Natural killer cell (primary cell): Measurements from ENCODE around the gene SERTAD1. TPM values are rescaled to one million over a fixed set of nuclear protein-coding genes. Genes with fewer than 3 reads are reported as not detected.

Experiments
- ATAC-seq, 3 donors: fragments of 150-1000 bp in 2 of 3; fragments of 200-7000 bp in 1 of 3; cut with Tn5 transposase; 1 replicate in 1 of 3; 2 replicates in 2 of 3; pipeline ENCODE4 v1.10.0; 2021; ENCODE audit warnings: mild to moderate bottlenecking in 2 of 3, moderate library complexity in 2 of 3
- DNase-seq, 2 donors: peaks; one replicate each; pipeline versions ENCODE4 v3.0.0 to v3.0.0-alpha.2; 2013 to 2021; ENCODE audit warnings: mixed read lengths in 1 of 2
- H3K27ac ChIP-seq: one replicate; pipeline ENCODE4 v1.5.1; 2013; ENCODE audit warnings: mild to moderate bottlenecking, low read length
- H3K27me3 ChIP-seq: one replicate; pipeline ENCODE4 v1.6.1; 2013; ENCODE audit warnings: low read length; ENCODE audit not compliant: control insufficient read depth, insufficient read depth
- H3K36me3 ChIP-seq: one replicate; pipeline ENCODE4 v1.6.1; 2013; ENCODE audit warnings: low read length; ENCODE audit not compliant: control insufficient read depth, insufficient read depth
- H3K4me1 ChIP-seq: one replicate; pipeline ENCODE4 v1.6.1; 2013; ENCODE audit warnings: low read length; ENCODE audit not compliant: control insufficient read depth, insufficient read depth
- H3K4me3 ChIP-seq: one replicate; pipeline ENCODE4 v1.5.1; 2013; ENCODE audit warnings: low read length
- H3K9me3 ChIP-seq: one replicate; pipeline ENCODE4 v1.6.1; 2013; ENCODE audit warnings: low read length; ENCODE audit not compliant: control insufficient read depth, insufficient read depth
- H3K27ac Mint-ChIP-seq, 2 donors: one replicate each; pipeline ENCODE4 v1.8.0; 2022; ENCODE audit warnings: mild to moderate bottlenecking in 2 of 2, mixed read lengths in 2 of 2, moderate library complexity in 1 of 2
- H3K27me3 Mint-ChIP-seq, 2 donors: one replicate each; pipeline ENCODE4 v1.8.0; 2022; ENCODE audit warnings: low read depth in 2 of 2, mixed read lengths in 2 of 2
- H3K36me3 Mint-ChIP-seq: one replicate; pipeline ENCODE4 v1.8.0; 2022; ENCODE audit warnings: mixed read lengths
- H3K4me1 Mint-ChIP-seq, 2 donors: one replicate each; pipeline ENCODE4 v1.8.0; 2022; ENCODE audit warnings: mixed read lengths in 2 of 2
- H3K4me3 Mint-ChIP-seq: one replicate; pipeline ENCODE4 v1.8.0; 2022; ENCODE audit warnings: mild to moderate bottlenecking, moderate library complexity, mixed read lengths
- H3K9me3 Mint-ChIP-seq, 2 donors: one replicate each; pipeline ENCODE4 v1.8.0; 2022; ENCODE audit warnings: mixed read lengths in 2 of 2
- WGBS: methylation state at CpG from one replicate; pipeline ENCODE4 v1.1.7; 2013; ENCODE audit warnings: missing lambda C conversion rate; ENCODE audit not compliant: insufficient coverage; 5-methylcytosine and 5-hydroxymethylcytosine counted together
- intact Hi-C: fragments of 100-400 bp; cut with micrococcal nuclease; formaldehyde crosslinking; loops from one replicate; pipeline ENCODE4 v1.14.2; 2022
- total RNA-seq, 4 donors: library from RNA; stranded (reverse); fragments of 120-200 nt in 1 of 4; gene quantifications; one replicate each; pipeline versions ENCODE4 v1.2.3 to v1.2.4, GENCODE V29; 2013 to 2022
- TF ChIP-seq, protein P1 (sequence below): fragments of 200-600 bp; IDR thresholded peaks from one replicate; pipeline ENCODE4 v1.8.0; 2022; ENCODE audit warnings: antibody characterized with exemption

Gene SERTAD1
- total RNA-seq, 3 donors from 2014 or later (not counting 1 experiment from before 2014, with no cell fraction given): 31.2 to 53.5 (median 38.7) TPM

DNA sequence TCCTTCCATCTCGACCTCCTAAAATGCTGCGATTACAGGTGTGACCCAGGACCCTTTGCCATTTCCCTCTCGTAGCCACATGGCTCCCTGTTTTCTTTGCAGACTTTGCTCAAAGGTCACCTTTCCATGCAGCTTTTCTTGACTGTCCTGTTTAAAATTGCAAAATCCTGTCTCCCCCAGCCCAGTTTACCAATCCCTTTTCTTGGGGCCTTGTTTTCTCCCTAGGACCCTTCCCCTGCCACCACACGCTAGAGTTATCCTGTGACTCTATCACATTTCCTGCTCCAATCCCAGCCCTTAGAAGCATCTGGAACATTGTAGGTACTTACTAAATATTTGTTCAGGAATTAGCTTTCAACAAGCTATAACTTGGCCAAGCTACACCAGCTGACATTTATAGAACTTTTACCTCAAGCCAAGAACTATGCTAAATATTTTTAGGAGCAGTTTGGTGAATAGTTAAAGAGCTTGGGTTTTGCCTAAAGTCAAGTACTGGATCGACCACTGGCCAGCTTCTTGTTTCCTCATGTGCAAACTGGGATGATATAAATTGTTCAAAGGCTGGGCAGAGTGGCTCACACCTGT lies 27.5 kb upstream of the SERTAD1 start:
- 89% methylated on average over 5 of the region's 5 CpGs for WGBS

GRCh38 chr19:40452016-40452415 lies 26.2 kb upstream of the SERTAD1 start:
- Mint-ChIP-seq H3K9me3 (no peaks in the 10 kb centered on the region), H3K4me3 (no peak overlapping the region), H3K27me3 (no peaks in the 10 kb centered on the region), H3K27ac (no peak overlapping the region), H3K36me3 (no peaks in the 10 kb centered on the region), H3K4me1 (no peaks in the 10 kb centered on the region)
- no peaks in the 10 kb centered on the region for H3K4me1 ChIP-seq
- H3K27me3 ChIP-seq: no peaks in the 10 kb centered on the region
- 82% methylated on average over 5 of the region's 5 CpGs for WGBS
- DNase-seq (no peak), ATAC-seq (no peak)
- no peaks in the 10 kb centered on the region for H3K36me3 ChIP-seq
- intact Hi-C loops: no loop called here
- no peak overlapping the region for H3K27ac ChIP-seq
- TF ChIP-seq, protein P1, sequence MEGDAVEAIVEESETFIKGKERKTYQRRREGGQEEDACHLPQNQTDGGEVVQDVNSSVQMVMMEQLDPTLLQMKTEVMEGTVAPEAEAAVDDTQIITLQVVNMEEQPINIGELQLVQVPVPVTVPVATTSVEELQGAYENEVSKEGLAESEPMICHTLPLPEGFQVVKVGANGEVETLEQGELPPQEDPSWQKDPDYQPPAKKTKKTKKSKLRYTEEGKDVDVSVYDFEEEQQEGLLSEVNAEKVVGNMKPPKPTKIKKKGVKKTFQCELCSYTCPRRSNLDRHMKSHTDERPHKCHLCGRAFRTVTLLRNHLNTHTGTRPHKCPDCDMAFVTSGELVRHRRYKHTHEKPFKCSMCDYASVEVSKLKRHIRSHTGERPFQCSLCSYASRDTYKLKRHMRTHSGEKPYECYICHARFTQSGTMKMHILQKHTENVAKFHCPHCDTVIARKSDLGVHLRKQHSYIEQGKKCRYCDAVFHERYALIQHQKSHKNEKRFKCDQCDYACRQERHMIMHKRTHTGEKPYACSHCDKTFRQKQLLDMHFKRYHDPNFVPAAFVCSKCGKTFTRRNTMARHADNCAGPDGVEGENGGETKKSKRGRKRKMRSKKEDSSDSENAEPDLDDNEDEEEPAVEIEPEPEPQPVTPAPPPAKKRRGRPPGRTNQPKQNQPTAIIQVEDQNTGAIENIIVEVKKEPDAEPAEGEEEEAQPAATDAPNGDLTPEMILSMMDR: no peak
- H3K9me3 ChIP-seq: no peaks in the 10 kb centered on the region
- H3K4me3 ChIP-seq: no peak overlapping the region

More for the DNA sequence above, 27.5 kb upstream of the SERTAD1 start:
- H3K4me3 ChIP-seq: no peak overlapping the region
- no peak overlapping the region for H3K27ac ChIP-seq
- Mint-ChIP-seq H3K9me3 (no peaks in the 10 kb centered on the region), H3K36me3 (no peaks in the 10 kb centered on the region), H3K4me3 (no peak overlapping the region), H3K27ac (no peak overlapping the region), H3K27me3 (no peaks in the 10 kb centered on the region), H3K4me1 (no peaks in the 10 kb centered on the region)
- intact Hi-C loops: no loop called here
- H3K27me3 ChIP-seq: no peaks in the 10 kb centered on the region
- DNase-seq (no peak), ATAC-seq (no peak)
- no peaks in the 10 kb centered on the region for H3K4me1 ChIP-seq
- TF ChIP-seq, protein P1: no peak
- H3K36me3 ChIP-seq: no peaks in the 10 kb centered on the region
- H3K9me3 ChIP-seq: no peaks in the 10 kb centered on the region

DNA sequence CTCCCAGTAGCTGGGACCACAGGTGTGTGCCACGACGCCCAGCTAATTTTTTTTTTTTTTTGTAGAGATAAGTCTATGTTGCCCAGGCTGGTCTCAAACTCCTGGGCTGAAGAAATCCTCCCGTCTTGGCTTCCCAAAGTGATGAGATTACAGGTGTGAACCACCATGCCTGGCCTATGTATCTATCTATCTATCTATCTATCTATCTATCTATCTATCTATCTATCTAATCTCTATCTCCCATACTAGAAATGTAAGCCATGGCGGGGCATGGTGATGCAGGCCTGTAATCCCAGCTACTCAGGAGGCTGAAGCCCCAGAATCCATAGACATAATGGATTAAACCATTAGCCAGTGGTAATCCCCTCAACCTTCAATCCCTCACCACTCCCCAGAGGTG lies 24.9 kb upstream of the SERTAD1 start:
- Histone ChIP-seq H3K27ac (no peak overlapping the region), H3K4me3 (no peak overlapping the region), H3K4me1 (no peaks in the 10 kb centered on the region), H3K27me3 (no peaks in the 10 kb centered on the region), H3K36me3 (no peaks in the 10 kb centered on the region), H3K9me3 (no peaks in the 10 kb centered on the region)
- Mint-ChIP-seq H3K4me3 (no peak overlapping the region), H3K4me1 (no peaks in the 10 kb centered on the region), H3K36me3 (no peaks in the 10 kb centered on the region), H3K27me3 (no peaks in the 10 kb centered on the region), H3K9me3 (no peaks in the 10 kb centered on the region), H3K27ac (no peak overlapping the region)
- TF ChIP-seq, protein P1: no peak
- WGBS: 96% methylated on average over 4 of the region's 4 CpGs
- DNase-seq: no peak
- intact Hi-C loops: no loop called here
- no peak for ATAC-seq

GRCh38 chr19:40449506-40449905 lies 23.7 kb upstream of the SERTAD1 start:
- DNase-seq (no peak), ATAC-seq (no peak)
- peaks cover 6% of the 10 kb centered on the region for H3K4me1 ChIP-seq
- no peaks in the 10 kb centered on the region for H3K36me3 Mint-ChIP-seq
- peaks cover 7% of the 10 kb centered on the region in 2 donors for H3K4me1 Mint-ChIP-seq
- intact Hi-C loops: no loop called here
- TF ChIP-seq, protein P1: no peak
- H3K27me3 ChIP-seq: no peaks in the 10 kb centered on the region
- no peak overlapping the region for H3K27ac ChIP-seq
- 98% methylated on average over 3 of the region's 4 CpGs for WGBS
- H3K27ac Mint-ChIP-seq: no peak overlapping the region
- no peaks in the 10 kb centered on the region for H3K36me3 ChIP-seq
- H3K9me3 Mint-ChIP-seq: no peaks in the 10 kb centered on the region
- no peak overlapping the region for H3K4me3 Mint-ChIP-seq
- no peak overlapping the region for H3K4me3 ChIP-seq
- no peaks in the 10 kb centered on the region for H3K9me3 ChIP-seq
- no peaks in the 10 kb centered on the region for H3K27me3 Mint-ChIP-seq
